Colonic mucosa (tissue), 4 donors: Measurements from ENCODE around the gene TRIM46. TPM values are rescaled to one million over a fixed set of nuclear protein-coding genes. Genes with fewer than 3 reads are reported as not detected.

Source experiments
- DNase-seq: peaks from one replicate; pipeline ENCODE4 v3.0.0-alpha.2; 2020
- H3K27ac ChIP-seq: fragments of 200-600 bp; one replicate; pipeline ENCODE4 v1.8.0; 2021
- H3K27me3 ChIP-seq: fragments of 200-600 bp; one replicate; pipeline ENCODE4 v1.8.0; 2021
- H3K36me3 ChIP-seq: fragments of 200-600 bp; one replicate; pipeline ENCODE4 v1.8.0; 2021
- H3K4me1 ChIP-seq: fragments of 200-600 bp; one replicate; pipeline ENCODE4 v1.8.0; 2021; ENCODE audit warnings: mild to moderate bottlenecking
- H3K4me3 ChIP-seq: fragments of 200-600 bp; one replicate; pipeline ENCODE4 v1.8.0; 2021
- H3K9ac ChIP-seq, 2 donors: one replicate each; pipeline ENCODE4 v1.7.0; 2013; ENCODE audit warnings: control low read depth in 2 of 2, low read depth in 2 of 2, low read length in 2 of 2
- H3K9me3 ChIP-seq: fragments of 200-600 bp; one replicate; pipeline ENCODE4 v1.8.0; 2021
- CTCF ChIP-seq: fragments of 200-600 bp; IDR thresholded peaks from one replicate; pipeline ENCODE4 v1.8.0; 2022; ENCODE audit warnings: antibody characterized with exemption, mild to moderate bottlenecking
- intact Hi-C: fragments of 100-400 bp; cut with DNase I; formaldehyde crosslinking; loops from one replicate; pipeline ENCODE4 v1.14.1; 2022
- total RNA-seq, 2 donors: library from RNA; stranded (reverse); fragmentation: NEBNext Ultra II Directional in 1 of 2; extraction: Animal tissue kit (Norgen Biotek cat#: 25700) in 1 of 2; gene quantifications; one replicate each; pipeline ENCODE4 v1.2.1, GENCODE V29; 2021
- donor health status: healthy.
- donor health status: DM: no; HTN: no; CAD: no.
- donor health status: DM: no; HTN: no; CAD: no.

TRIM46 gene
- total RNA-seq: under 1 TPM; 0.10 to 0.19 TPM

GRCh38 chr1:155173478-155174323 is at the start of gene TRIM46:
TRIM46 (plus strand) TSS chr1:155173849; CDS start chr1:155173967, 118 bp downstream.
- Histone ChIP-seq H3K36me3 (peaks cover 7% of the 10 kb centered on the region), H3K27me3 (no peaks in the 10 kb centered on the region), H3K9ac (peak within 1 kb of the TSS; percentile 86 to 90), H3K9me3 (no peaks in the 10 kb centered on the region), H3K4me3 (peak within 1 kb of the TSS; percentile 90), H3K4me1 (peaks cover 13% of the 10 kb centered on the region), H3K27ac (peak within 1 kb of the TSS; percentile 89)
- no peak for TF ChIP-seq CTCF
- peak; percentile 45 for DNase-seq
- intact Hi-C loops: no loop called here

- H3K27me3 ChIP-seq: peaks cover 4% of the 10 kb centered on the region
- H3K9me3 ChIP-seq: no peaks in the 10 kb centered on the region
- H3K9ac ChIP-seq: peak overlapping the region; percentile 1 to 100
- peak overlapping the region; percentile 92 for H3K27ac ChIP-seq
- DNase-seq: peak; percentile 67
- no peak for TF ChIP-seq CTCF
- peaks cover 14% of the 10 kb centered on the region for H3K4me1 ChIP-seq
- H3K4me3 ChIP-seq: no peak overlapping the region
- no peaks in the 10 kb centered on the region for H3K36me3 ChIP-seq
- intact Hi-C loops: no loop called here
Measured at GRCh38 chr1:155124503-155125463, 48.9 kb upstream of the TRIM46 start.

- TF ChIP-seq CTCF: no peak
- H3K9ac ChIP-seq: peak overlapping the region in 1 of 2 donors; percentile 100
- H3K4me3 ChIP-seq: no peak overlapping the region
- no peaks in the 10 kb centered on the region for H3K9me3 ChIP-seq
- DNase-seq: no peak
- peaks cover 14% of the 10 kb centered on the region for H3K4me1 ChIP-seq
- no peaks in the 10 kb centered on the region for H3K36me3 ChIP-seq
- intact Hi-C loops: no loop called here
- H3K27ac ChIP-seq: peak overlapping the region; percentile 92
- peaks cover 4% of the 10 kb centered on the region for H3K27me3 ChIP-seq
Measured at GRCh38 chr1:155125511-155125945, 48.1 kb upstream of the TRIM46 start.

- peak overlapping the region; percentile 82 to 100 for H3K9ac ChIP-seq
- DNase-seq: peak; percentile 95
- peaks cover 4% of the 10 kb centered on the region for H3K27me3 ChIP-seq
- H3K27ac ChIP-seq: peak overlapping the region; percentile 92
- intact Hi-C loops: no loop called here
- H3K9me3 ChIP-seq: no peaks in the 10 kb centered on the region
- H3K4me1 ChIP-seq: peaks cover 14% of the 10 kb centered on the region
- TF ChIP-seq CTCF: no peak
- peak overlapping the region; percentile 78 for H3K4me3 ChIP-seq
- H3K36me3 ChIP-seq: no peaks in the 10 kb centered on the region
Measured at GRCh38 chr1:155125946-155126555, 47.6 kb upstream of the TRIM46 start.
